Panc1 (cell line): ENCODE data around the gene MFN1. TPM values are rescaled to one million over a fixed set of nuclear protein-coding genes. Genes with fewer than 3 reads are reported as not detected.
A peak's percentile ranks its signal among the peaks of the same experiment; 100 is the strongest.

Source experiments
- ATAC-seq: fragments of 200-7000 bp; cut with Tn5 transposase; 2 replicates; pipeline ENCODE4 v1.9.1; 2020; ENCODE audit warnings: mild to moderate bottlenecking, moderate library complexity
- BruUV-seq: library from RNA; stranded (reverse); fragments of 400-500 nt; replicated peaks from 2 replicates; lab custom pipeline; 2021; lab: Mats Ljungman, UMichigan
- CTCF ChIA-PET: fragments of 300-600 bp; sonication (Branson Sonifier 250); formaldehyde crosslinking; loops from one replicate; lab custom pipeline; 2022; ENCODE audit warnings: antibody characterized with exemption; lab: Charles Lee
- POLR2A ChIA-PET: fragments of 300-600 bp; sonication (Branson Sonifier 250); formaldehyde crosslinking; loops from one replicate; lab custom pipeline; 2022; ENCODE audit warnings: antibody characterized with exemption; lab: Charles Lee
- DNase-seq: peaks from one replicate; pipeline ENCODE4 v3.0.0-alpha.2; 2010; ENCODE audit warnings: low read depth, low spot score
- H3K27ac ChIP-seq: 2 replicates; pipeline ENCODE4 v1.5.1; 2011; ENCODE audit warnings: mild to moderate bottlenecking, low read length, inconsistent platforms
- H3K27me3 ChIP-seq: fragments of 200-500 bp; sonication (Bioruptor generic); 2 replicates; pipeline ENCODE4 v1.6.0; 2014; ENCODE audit warnings: low read length, inconsistent platforms; ENCODE audit not compliant: control insufficient read depth, insufficient read depth
- H3K36me3 ChIP-seq: fragments of 200-500 bp; sonication (Bioruptor generic); 2 replicates; pipeline ENCODE4 v1.5.1; 2014; ENCODE audit warnings: inconsistent platforms, mild to moderate bottlenecking, low read length, moderate library complexity; ENCODE audit not compliant: control insufficient read depth, insufficient read depth
- H3K4me1 ChIP-seq: 2 replicates; pipeline ENCODE4 v1.5.1; 2011; ENCODE audit warnings: inconsistent platforms, mild to moderate bottlenecking, low read length, moderate library complexity; ENCODE audit not compliant: control insufficient read depth, insufficient read depth
- H3K4me3 ChIP-seq, 2 experiments: 2 replicates each; pipeline ENCODE4 v1.5.1; 2011 to 2012; ENCODE audit warnings: low read depth in 2 of 2, low read length in 2 of 2, mild to moderate bottlenecking in 2 of 2, inconsistent platforms in 1 of 2, moderate library complexity in 1 of 2
- H3K9me3 ChIP-seq: fragments of 200-500 bp; sonication (Bioruptor generic); 2 replicates; pipeline ENCODE4 v1.5.1; 2014; ENCODE audit warnings: low read depth, mild to moderate bottlenecking, inconsistent platforms, low read length, moderate library complexity; ENCODE audit not compliant: control insufficient read depth, insufficient read depth
- POLR2AphosphoS5 ChIP-seq: IDR thresholded peaks from 2 replicates; pipeline ENCODE4 v1.6.1; 2012; ENCODE audit warnings: mild to moderate bottlenecking, low read depth, low read length, moderate library complexity
- SIN3A ChIP-seq: IDR thresholded peaks from 2 replicates; pipeline ENCODE4 v1.6.1; 2012; ENCODE audit warnings: low read depth, mild to moderate bottlenecking, low read length, moderate library complexity, borderline replicate concordance; ENCODE audit not compliant: insufficient read depth
- TCF7L2 ChIP-seq: IDR thresholded peaks from 2 replicates; pipeline ENCODE4 v1.6.1; 2011; ENCODE audit warnings: mild to moderate bottlenecking, low read depth, low read length, inconsistent platforms
- in situ Hi-C: cut with HindIII; loops from 2 replicates; pipeline ENCODE4 v1.10.0; 2016; ENCODE audit warnings: low sequenced_read_pairs, low pct_unique_long_range_greater_than_20kb
- intact Hi-C: fragments of 100-400 bp; cut with micrococcal nuclease; formaldehyde crosslinking; loops from one replicate; pipeline ENCODE4 v1.10.0; 2022; ENCODE audit not compliant: unreplicated experiment
- total RNA-seq: library from RNA; stranded (reverse); gene quantifications from one replicate; pipeline ENCODE4 v1.2.1, GENCODE V29; 2021; ENCODE audit not compliant: unreplicated experiment
- TF ChIP-seq, protein P1 (sequence below), 2 experiments: IDR thresholded peaks; 2 replicates each; pipeline ENCODE4 v1.6.1; 2011 to 2012; ENCODE audit warnings: low read depth in 2 of 2, control low read depth in 1 of 2, low read length in 1 of 2, mild to moderate bottlenecking in 1 of 2, moderate library complexity in 1 of 2; ENCODE audit not compliant: insufficient read depth in 1 of 2
- TF ChIP-seq, protein P2 (sequence below): fragments of 450-650 bp; IDR thresholded peaks from 2 replicates; pipeline ENCODE4 v1.5.1; 2017; ENCODE audit warnings: mild to moderate bottlenecking

MFN1 gene
- total RNA-seq, 1 experiment from 2014 or later = 73.5 TPM

- Histone ChIP-seq H3K27me3 (no peaks in the 10 kb centered on the region), H3K4me1 (no peaks in the 10 kb centered on the region), H3K27ac (no peak overlapping the region), H3K4me3 (no peak overlapping the region), H3K36me3 (peaks cover 62% of the 10 kb centered on the region), H3K9me3 (no peaks in the 10 kb centered on the region)
- ATAC-seq = peak; percentile 29; the same call in 1 of the 2 replicates
- no TSS peak for BruUV-seq
- ChIA-PET CTCF (no interaction called here), POLR2A (no interaction called here)
- in situ Hi-C loops (no loop called here), intact Hi-C loops (no loop called here)
- TF ChIP-seq, protein P1, sequence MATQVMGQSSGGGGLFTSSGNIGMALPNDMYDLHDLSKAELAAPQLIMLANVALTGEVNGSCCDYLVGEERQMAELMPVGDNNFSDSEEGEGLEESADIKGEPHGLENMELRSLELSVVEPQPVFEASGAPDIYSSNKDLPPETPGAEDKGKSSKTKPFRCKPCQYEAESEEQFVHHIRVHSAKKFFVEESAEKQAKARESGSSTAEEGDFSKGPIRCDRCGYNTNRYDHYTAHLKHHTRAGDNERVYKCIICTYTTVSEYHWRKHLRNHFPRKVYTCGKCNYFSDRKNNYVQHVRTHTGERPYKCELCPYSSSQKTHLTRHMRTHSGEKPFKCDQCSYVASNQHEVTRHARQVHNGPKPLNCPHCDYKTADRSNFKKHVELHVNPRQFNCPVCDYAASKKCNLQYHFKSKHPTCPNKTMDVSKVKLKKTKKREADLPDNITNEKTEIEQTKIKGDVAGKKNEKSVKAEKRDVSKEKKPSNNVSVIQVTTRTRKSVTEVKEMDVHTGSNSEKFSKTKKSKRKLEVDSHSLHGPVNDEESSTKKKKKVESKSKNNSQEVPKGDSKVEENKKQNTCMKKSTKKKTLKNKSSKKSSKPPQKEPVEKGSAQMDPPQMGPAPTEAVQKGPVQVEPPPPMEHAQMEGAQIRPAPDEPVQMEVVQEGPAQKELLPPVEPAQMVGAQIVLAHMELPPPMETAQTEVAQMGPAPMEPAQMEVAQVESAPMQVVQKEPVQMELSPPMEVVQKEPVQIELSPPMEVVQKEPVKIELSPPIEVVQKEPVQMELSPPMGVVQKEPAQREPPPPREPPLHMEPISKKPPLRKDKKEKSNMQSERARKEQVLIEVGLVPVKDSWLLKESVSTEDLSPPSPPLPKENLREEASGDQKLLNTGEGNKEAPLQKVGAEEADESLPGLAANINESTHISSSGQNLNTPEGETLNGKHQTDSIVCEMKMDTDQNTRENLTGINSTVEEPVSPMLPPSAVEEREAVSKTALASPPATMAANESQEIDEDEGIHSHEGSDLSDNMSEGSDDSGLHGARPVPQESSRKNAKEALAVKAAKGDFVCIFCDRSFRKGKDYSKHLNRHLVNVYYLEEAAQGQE (IDR thresholded peaks at IDR 0.05; ENCODE audit: insufficient read depth in 1 of 2, low read depth in 2 of 2, low read length in 1 of 2) = no peak
- TF ChIP-seq, protein P2, sequence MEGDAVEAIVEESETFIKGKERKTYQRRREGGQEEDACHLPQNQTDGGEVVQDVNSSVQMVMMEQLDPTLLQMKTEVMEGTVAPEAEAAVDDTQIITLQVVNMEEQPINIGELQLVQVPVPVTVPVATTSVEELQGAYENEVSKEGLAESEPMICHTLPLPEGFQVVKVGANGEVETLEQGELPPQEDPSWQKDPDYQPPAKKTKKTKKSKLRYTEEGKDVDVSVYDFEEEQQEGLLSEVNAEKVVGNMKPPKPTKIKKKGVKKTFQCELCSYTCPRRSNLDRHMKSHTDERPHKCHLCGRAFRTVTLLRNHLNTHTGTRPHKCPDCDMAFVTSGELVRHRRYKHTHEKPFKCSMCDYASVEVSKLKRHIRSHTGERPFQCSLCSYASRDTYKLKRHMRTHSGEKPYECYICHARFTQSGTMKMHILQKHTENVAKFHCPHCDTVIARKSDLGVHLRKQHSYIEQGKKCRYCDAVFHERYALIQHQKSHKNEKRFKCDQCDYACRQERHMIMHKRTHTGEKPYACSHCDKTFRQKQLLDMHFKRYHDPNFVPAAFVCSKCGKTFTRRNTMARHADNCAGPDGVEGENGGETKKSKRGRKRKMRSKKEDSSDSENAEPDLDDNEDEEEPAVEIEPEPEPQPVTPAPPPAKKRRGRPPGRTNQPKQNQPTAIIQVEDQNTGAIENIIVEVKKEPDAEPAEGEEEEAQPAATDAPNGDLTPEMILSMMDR = no peak
- TF ChIP-seq POLR2AphosphoS5 (no peak), TCF7L2 (no peak), SIN3A (no peak)
- DNase-seq = no peak
These were observed 17.1 kb upstream of the MFN1 start for GRCh38 chr3:179330438-179330837.

GRCh38 chr3:179332240-179332639 lies 15.3 kb upstream of the MFN1 start:
- intact Hi-C loops = no loop called here
- ATAC-seq (no peak), DNase-seq (no peak)
- TF ChIP-seq POLR2AphosphoS5 (no peak), SIN3A (no peak), TCF7L2 (no peak)
- TF ChIP-seq, protein P1 (IDR thresholded peaks at IDR 0.05; ENCODE audit: insufficient read depth in 1 of 2, low read depth in 2 of 2, low read length in 1 of 2) = no peak
- TF ChIP-seq, protein P2 = no peak
- no peaks in the 10 kb centered on the region for H3K4me1 ChIP-seq
- POLR2A ChIA-PET = no interaction called here
- H3K27me3 ChIP-seq = no peaks in the 10 kb centered on the region
- H3K4me3 ChIP-seq = no peak overlapping the region
- CTCF ChIA-PET = no interaction called here
- no peaks in the 10 kb centered on the region for H3K9me3 ChIP-seq
- H3K27ac ChIP-seq = no peak overlapping the region
- H3K36me3 ChIP-seq = peaks cover 65% of the 10 kb centered on the region
- in situ Hi-C loops = no loop called here
- BruUV-seq = no TSS peak
